H1 (cell line): Measurements from ENCODE around the gene ANKFY1. TPM values are rescaled to one million over a fixed set of nuclear protein-coding genes. Genes with fewer than 3 reads are reported as not detected.

Experiments
- CTCF ChIA-PET: fragments of 300-600 bp; sonication (Branson Sonifier 250); formaldehyde crosslinking; loops from one replicate; lab custom pipeline; 2021; ENCODE audit not compliant: partially characterized antibody; lab: Charles Lee
- POLR2A ChIA-PET: fragments of 300-600 bp; sonication (Branson Sonifier 250); formaldehyde crosslinking; loops from one replicate; lab custom pipeline; 2021; ENCODE audit warnings: inconsistent platforms; ENCODE audit not compliant: partially characterized antibody; lab: Charles Lee
- DNase-seq, 2 experiments: peaks; one replicate each; pipeline versions ENCODE4 v3.0.0 to v3.0.0-alpha.2; 2010 to 2022; ENCODE audit warnings: low spot score in 2 of 2, low read depth in 1 of 2, mixed read lengths in 1 of 2
- FAIRE-seq: peaks from 2 replicates; lab custom pipeline; 2011; peaks lifted over from hg19 to GRCh38; lab: Jason Lieb, UNC
- H2AFZ ChIP-seq: 2 replicates; pipeline ENCODE4 v1.8.1; 2012; ENCODE audit warnings: low read length, inconsistent platforms
- H2AK5ac ChIP-seq: 2 replicates; pipeline ENCODE4 v1.6.1; 2013; ENCODE audit warnings: low read depth, low read length
- H2BK120ac ChIP-seq: replicated peaks from 2 replicates; pipeline ENCODE3; 2013; ENCODE audit warnings: low read depth, low read length, inconsistent platforms
- H2BK12ac ChIP-seq: 2 replicates; pipeline ENCODE4 v1.6.1; 2013; ENCODE audit warnings: low read depth, low read length
- H2BK15ac ChIP-seq: 2 replicates; pipeline ENCODE4 v1.6.1; 2013; ENCODE audit warnings: low read length
- H2BK20ac ChIP-seq: 2 replicates; pipeline ENCODE4 v1.6.1; 2013; ENCODE audit warnings: low read length
- H2BK5ac ChIP-seq: 2 replicates; pipeline ENCODE4 v1.6.1; 2013; ENCODE audit warnings: low read depth, low read length
- H3K14ac ChIP-seq: 2 replicates; pipeline ENCODE4 v1.6.1; 2013; ENCODE audit warnings: inconsistent platforms; ENCODE audit not compliant: insufficient read length
- H3K18ac ChIP-seq: 2 replicates; pipeline ENCODE4 v1.6.1; 2013; ENCODE audit warnings: low read length; ENCODE audit errors: extremely low read depth
- H3K23ac ChIP-seq: 2 replicates; pipeline ENCODE4 v1.6.1; 2013; ENCODE audit warnings: inconsistent platforms; ENCODE audit not compliant: insufficient read length
- H3K23me2 ChIP-seq: 2 replicates; pipeline ENCODE4 v1.6.1; 2013; ENCODE audit warnings: low read depth, low read length
- H3K27ac ChIP-seq: 2 replicates; pipeline ENCODE4 v1.6.1; 2011; ENCODE audit warnings: low read depth, low read length, inconsistent platforms
- H3K27me3 ChIP-seq, 4 experiments: replicated peaks in 1 of 4; 1 replicate in 1 of 4; 2 replicates in 3 of 4; pipeline versions ENCODE4 v1.6.1 to v1.8.1; 2011 to 2013; ENCODE audit warnings: low read length in 3 of 4, mild to moderate bottlenecking in 3 of 4, inconsistent platforms in 2 of 4, mixed read lengths in 2 of 4, moderate library complexity in 1 of 4; ENCODE audit not compliant: control insufficient read depth in 3 of 4, insufficient read depth in 3 of 4; ENCODE audit errors: extremely low read depth in 1 of 4
- H3K36me3 ChIP-seq, 4 experiments: 2 replicates each; pipeline versions ENCODE4 v1.6.1 to v1.8.1; 2011 to 2013; ENCODE audit warnings: mild to moderate bottlenecking in 4 of 4, low read length in 3 of 4, moderate library complexity in 2 of 4, control low read depth in 1 of 4, inconsistent platforms in 1 of 4; ENCODE audit not compliant: insufficient read depth in 4 of 4, control insufficient read depth in 2 of 4
- H3K4ac ChIP-seq: replicated peaks from 2 replicates; pipeline ENCODE3; 2013; ENCODE audit warnings: low read length, low read depth, mixed read lengths, inconsistent platforms; ENCODE audit not compliant: insufficient read length
- H3K4me1 ChIP-seq, 4 experiments: replicated peaks in 1 of 4; 1 replicate in 1 of 4; 2 replicates in 3 of 4; pipeline versions ENCODE4 v1.6.1 to v1.8.1; 2011 to 2013; ENCODE audit warnings: low read length in 3 of 4, inconsistent platforms in 2 of 4, mixed read lengths in 1 of 4; ENCODE audit not compliant: insufficient read depth in 4 of 4, control insufficient read depth in 3 of 4
- H3K4me2 ChIP-seq, 2 experiments: 2 replicates each; pipeline versions ENCODE4 v1.6.1 to v1.8.1; 2011 to 2013; ENCODE audit warnings: low read depth in 2 of 2, low read length in 2 of 2, control low read depth in 1 of 2, inconsistent platforms in 1 of 2, mild to moderate bottlenecking in 1 of 2; ENCODE audit not compliant: insufficient read depth in 1 of 2
- H3K4me3 ChIP-seq, 4 experiments: fragments of 200-600, 300-600 bp in 1 of 4; sonication (generic), shearing (Covaris generic), sonication (Bioruptor Twin) in 1 of 4; 2 replicates each; pipeline versions ENCODE4 v1.5.1 to v1.8.1; 2011 to 2016; ENCODE audit warnings: low read length in 4 of 4, low read depth in 3 of 4, control low read depth in 2 of 4, inconsistent platforms in 2 of 4, mild to moderate bottlenecking in 2 of 4, mixed read lengths in 1 of 4, moderate library complexity in 1 of 4; ENCODE audit not compliant: insufficient read depth in 2 of 4; ENCODE audit errors: extremely low read depth in 1 of 4
- H3K56ac ChIP-seq: replicated peaks from 2 replicates; pipeline ENCODE3; 2013; ENCODE audit warnings: low read depth, mild to moderate bottlenecking, mixed read lengths, low read length, inconsistent platforms; ENCODE audit not compliant: insufficient read length
- H3K79me1 ChIP-seq: 2 replicates; pipeline ENCODE4 v1.6.1; 2013; ENCODE audit warnings: low read depth, low read length, control low read depth
- H3K79me2 ChIP-seq, 2 experiments: 2 replicates each; pipeline versions ENCODE4 v1.6.1 to v1.8.1; 2012 to 2013; ENCODE audit warnings: low read length in 2 of 2, mild to moderate bottlenecking in 2 of 2, inconsistent platforms in 1 of 2; ENCODE audit not compliant: insufficient read depth in 2 of 2, control insufficient read depth in 1 of 2
- H3K9ac ChIP-seq, 4 experiments: replicated peaks in 1 of 4; 1 replicate in 1 of 4; 2 replicates in 3 of 4; pipeline versions ENCODE4 v1.6.1 to v1.8.1; 2011 to 2013; ENCODE audit warnings: low read depth in 3 of 4, low read length in 3 of 4, control low read depth in 2 of 4, mild to moderate bottlenecking in 2 of 4, moderate library complexity in 2 of 4, inconsistent platforms in 1 of 4; ENCODE audit errors: extremely low read depth in 1 of 4
- H3K9me3 ChIP-seq, 2 experiments: 2 replicates each; pipeline versions ENCODE4 v1.6.1 to v1.8.1; 2012 to 2013; ENCODE audit warnings: mild to moderate bottlenecking in 2 of 2, moderate library complexity in 2 of 2, control low read depth in 1 of 2, inconsistent platforms in 1 of 2, low read depth in 1 of 2, low read length in 1 of 2, mixed read lengths in 1 of 2; ENCODE audit not compliant: insufficient read depth in 2 of 2
- H4K20me1 ChIP-seq, 2 experiments: replicated peaks in 1 of 2; 2 replicates each; pipeline versions ENCODE3 to v1.8.1; 2011 to 2013; ENCODE audit warnings: inconsistent platforms in 2 of 2, low read length in 2 of 2, mild to moderate bottlenecking in 1 of 2; ENCODE audit not compliant: insufficient read depth in 2 of 2, control insufficient read depth in 1 of 2
- H4K5ac ChIP-seq: 2 replicates; pipeline ENCODE4 v1.6.1; 2013; ENCODE audit warnings: low read length, low read depth, mixed read lengths, inconsistent platforms; ENCODE audit not compliant: insufficient read length
- H4K8ac ChIP-seq: 2 replicates; pipeline ENCODE4 v1.8.0; 2013; ENCODE audit warnings: mild to moderate bottlenecking, moderate library complexity, low read length, inconsistent platforms; ENCODE audit not compliant: insufficient read depth; ENCODE audit errors: extremely low read depth
- H4K91ac ChIP-seq: replicated peaks from 2 replicates; pipeline ENCODE3; 2013; ENCODE audit warnings: low read length, mixed read lengths, inconsistent platforms; ENCODE audit not compliant: insufficient read length
- ASH2L ChIP-seq: fragments of 200-600, 300-600 bp; sonication (generic); IDR thresholded peaks from one replicate; pipeline ENCODE4 v1.7.1; 2017; ENCODE audit warnings: low read length
- BCL11A ChIP-seq, 2 experiments: IDR thresholded peaks; one replicate each; pipeline ENCODE4 v1.6.1; 2011; ENCODE audit warnings: low read depth in 2 of 2, low read length in 2 of 2, mild to moderate bottlenecking in 2 of 2
- CEBPB ChIP-seq: IDR thresholded peaks from 2 replicates; pipeline ENCODE4 v1.6.1; 2012; ENCODE audit warnings: low read depth, low read length
- CHD1 ChIP-seq: IDR thresholded peaks from 2 replicates; pipeline ENCODE4 v1.6.1; 2012; ENCODE audit warnings: low read depth, low read length, improper control_type of control experiment
- CHD2 ChIP-seq: IDR thresholded peaks from 2 replicates; pipeline ENCODE4 v1.6.1; 2012; ENCODE audit warnings: low read length, improper control_type of control experiment
- EZH2 ChIP-seq: fragments of 200-600 bp; sonication (generic); IDR thresholded peaks from 2 replicates; pipeline ENCODE4 v1.7.1; 2012; ENCODE audit warnings: low read depth, mild to moderate bottlenecking, moderate library complexity, low read length, inconsistent platforms; ENCODE audit not compliant: severe bottlenecking
- FOSL1 ChIP-seq: IDR thresholded peaks from 2 replicates; pipeline ENCODE4 v1.6.1; 2011; ENCODE audit warnings: mild to moderate bottlenecking, low read depth, low read length, moderate library complexity; ENCODE audit not compliant: insufficient read depth
- HDAC6 ChIP-seq: IDR thresholded peaks from one replicate; pipeline ENCODE4 v1.7.1; 2012; ENCODE audit warnings: low read depth, mild to moderate bottlenecking, inconsistent platforms, low read length, moderate library complexity
- SUZ12 ChIP-seq: fragments of 200-600 bp; sonication (generic); IDR thresholded peaks from 2 replicates; pipeline ENCODE4 v1.6.1; 2012; ENCODE audit warnings: mild to moderate bottlenecking, inconsistent platforms, low read length, moderate library complexity, mixed read lengths
- TEAD4 ChIP-seq: IDR thresholded peaks from 2 replicates; pipeline ENCODE4 v1.6.1; 2012; ENCODE audit warnings: low read depth, low read length, inconsistent platforms, mixed read lengths
- USF2 ChIP-seq: IDR thresholded peaks from 2 replicates; pipeline ENCODE4 v1.6.1; 2011; ENCODE audit warnings: low read length, improper control_type of control experiment
- WGBS, 2 experiments: shearing (Covaris generic) in 1 of 2; methylation state at CpG; one replicate each; pipeline versions ENCODE4 v1.1.6 to v1.1.7; 2013 to 2015; ENCODE audit warnings: low lambda C conversion rate in 2 of 2, mixed read lengths in 2 of 2, inconsistent platforms in 1 of 2, low coverage in 1 of 2, missing lambda C conversion rate in 1 of 2; ENCODE audit not compliant: insufficient replicate concordance in 2 of 2, insufficient coverage in 1 of 2, insufficient read length in 1 of 2; ENCODE audit errors: extremely low coverage in 1 of 2, missing lambda C conversion rate in 1 of 2; 5-methylcytosine and 5-hydroxymethylcytosine counted together
- polyA plus RNA-seq, 7 experiments: library from polyadenylated mRNA; depleted of rRNA in 3 of 7; stranded (reverse) in 5 of 7; unstranded in 2 of 7; fragments of >200 nt in 5 of 7; fragments of 200-250 nt in 2 of 7; gene quantifications; 1 replicate in 5 of 7; 2 replicates in 1 of 7; 4 replicates in 1 of 7; pipeline versions ENCODE4 v1.2.1 to v1.2.3, GENCODE V29; 2011 to 2013; ENCODE audit warnings: missing spikeins in 2 of 7, mixed read lengths in 2 of 7
- total RNA-seq: library from RNA; stranded (reverse); fragmentation: NEBNext Ultra II Directional; extraction: Animal tissue kit (Norgen Biotek cat#: 25700); gene quantifications from 2 replicates; pipeline ENCODE4 v1.2.1, GENCODE V29; 2021

ANKFY1 gene
- total and polyA plus RNA-seq, 2 of the 8 experiments (the other 6 are each of a cell fraction or from before 2014, with no cell fraction given), result 28.3 to 45.3 TPM

GRCh38 chr17:4176808-4177472, 86.8 kb downstream of the ANKFY1 start:
- Histone ChIP-seq H3K79me1 (peaks cover 7% of the 10 kb centered on the region; the same call in 1 of the 2 replicates), H2BK5ac (no peak overlapping the region)
- no peak for FAIRE-seq
- no peak for TF ChIP-seq CHD2
- no peak for TF ChIP-seq TEAD4
- TF ChIP-seq CEBPB, result no peak
- no peak for TF ChIP-seq CHD1
- TF ChIP-seq ASH2L, result no peak
- no peak for TF ChIP-seq EZH2
- no peak for TF ChIP-seq BCL11A (IDR thresholded peaks at IDR 0.05; ENCODE audit: low read depth in 2 of 2, low read length in 2 of 2)
- no peak for TF ChIP-seq USF2
- TF ChIP-seq HDAC6, result no peak
- no peak for TF ChIP-seq SUZ12
- no peak for TF ChIP-seq FOSL1
- TF ChIP-seq, all 59 proteins: peak for 0
- H4K8ac ChIP-seq, result no peak overlapping the region
- no peak overlapping the region for H4K5ac ChIP-seq
- H3K14ac ChIP-seq, result no peak overlapping the region
- H4K91ac ChIP-seq, result no peak overlapping the region
- H2AFZ ChIP-seq, result no peak overlapping the region
- 95% methylated on average over 12 of the region's 12 CpGs; no CpG with 5 or more reads in 1 of the 2 experiments for WGBS, 2 experiments
- H3K27ac ChIP-seq, result no peak overlapping the region
- no peak overlapping the region for H2AK5ac ChIP-seq
- H2BK20ac ChIP-seq, result no peak overlapping the region
- no peak overlapping the region for H2BK120ac ChIP-seq
- no peak overlapping the region for H3K4me3 ChIP-seq
- no peak for DNase-seq
- no peak overlapping the region for H3K18ac ChIP-seq
- no peak overlapping the region for H3K4me2 ChIP-seq
- H3K4me1 ChIP-seq, result no peaks in the 10 kb centered on the region
- no peaks in the 10 kb centered on the region for H3K79me2 ChIP-seq
- no peaks in the 10 kb centered on the region for H3K23me2 ChIP-seq
- CTCF ChIA-PET, result interaction anchor here (1.6 to 2.1 kb wide), 4 partner anchors 10 to 244 kb away, joined by 5 to 10 read pairs (median 6); no protein-coding TSS in a partner anchor
- H3K9ac ChIP-seq, result no peak overlapping the region
- H3K4ac ChIP-seq, result no peak overlapping the region
- H2BK12ac ChIP-seq, result no peak overlapping the region
- no peak overlapping the region for H3K23ac ChIP-seq
- H4K20me1 ChIP-seq, result peaks cover 1 to 13% of the 10 kb centered on the region in 2 experiments
- H2BK15ac ChIP-seq, result no peak overlapping the region
- H3K9me3 ChIP-seq, result no peaks in the 10 kb centered on the region
- H3K36me3 ChIP-seq, result peaks cover 42 to 85% (median 75%) of the 10 kb centered on the region in 4 experiments
- no peaks in the 10 kb centered on the region for H3K27me3 ChIP-seq
- no peak overlapping the region for H3K56ac ChIP-seq
- POLR2A ChIA-PET, result no interaction called here
